HepG2 (cell line): ENCODE data around the gene RRBP1. TPM values are rescaled to one million over a fixed set of nuclear protein-coding genes. Genes with fewer than 3 reads are reported as not detected.

Experiments used
- BORCS8-MEF2B ChIP-seq: sonication (generic); formaldehyde crosslinking; IDR thresholded peaks from 2 replicates; pipeline ENCODE4 v1.8.0; 2022; ENCODE audit warnings: mild to moderate bottlenecking, missing genetic modification reagents
- CHCHD3 ChIP-seq: sonication (generic); formaldehyde crosslinking; IDR thresholded peaks from 2 replicates; pipeline ENCODE4 v1.8.0; 2022; ENCODE audit warnings: mild to moderate bottlenecking, missing genetic modification reagents, moderate library complexity
- EED ChIP-seq: sonication (generic); formaldehyde crosslinking; IDR thresholded peaks from 2 replicates; pipeline ENCODE4 v1.5.0; 2020; ENCODE audit warnings: mild to moderate bottlenecking, missing genetic modification reagents
- FOXA3 ChIP-seq: IDR thresholded peaks from 2 replicates; pipeline ENCODE4 v1.6.1; 2016; ENCODE audit warnings: missing genetic modification reagents, missing compliant biosample characterization
- GATAD1 ChIP-seq: IDR thresholded peaks from 2 replicates; pipeline ENCODE4 v1.6.1; 2016; ENCODE audit warnings: missing genetic modification reagents, missing compliant biosample characterization
- GATAD2A ChIP-seq: IDR thresholded peaks from 2 replicates; pipeline ENCODE4 v1.6.1; 2016
- MIXL1 ChIP-seq: IDR thresholded peaks from 2 replicates; pipeline ENCODE4 v1.6.1; 2016
- PRDM15 ChIP-seq: sonication (generic); formaldehyde crosslinking; IDR thresholded peaks from 2 replicates; pipeline ENCODE4 v1.4.0; 2020; ENCODE audit warnings: missing genetic modification reagents
- SETDB1 ChIP-seq: sonication (generic); formaldehyde crosslinking; IDR thresholded peaks from 2 replicates; pipeline ENCODE4 v1.5.1; 2020; ENCODE audit warnings: missing genetic modification reagents, mild to moderate bottlenecking, borderline replicate concordance
- SNAI1 ChIP-seq: sonication (generic); formaldehyde crosslinking; IDR thresholded peaks from 2 replicates; pipeline ENCODE4 v1.5.0; 2020; ENCODE audit warnings: mild to moderate bottlenecking, missing genetic modification reagents, borderline replicate concordance
- TCF7 ChIP-seq: sonication (generic); IDR thresholded peaks from 2 replicates; pipeline ENCODE4 v1.6.1; 2016; ENCODE audit warnings: antibody characterized with exemption, low read depth
- U2AF2 ChIP-seq: fragments of 200-400 bp; formaldehyde crosslinking; IDR thresholded peaks from 2 replicates; pipeline ENCODE4 v1.6.1; 2017; ENCODE audit warnings: low read depth, mild to moderate bottlenecking, low read length
- ZBTB42 ChIP-seq: sonication (generic); formaldehyde crosslinking; IDR thresholded peaks from 2 replicates; pipeline ENCODE4 v1.5.0; 2020; ENCODE audit warnings: mild to moderate bottlenecking, missing genetic modification reagents
- ZFY ChIP-seq: sonication (generic); formaldehyde crosslinking; IDR thresholded peaks from 2 replicates; pipeline ENCODE4 v1.4.0; 2020; ENCODE audit warnings: missing genetic modification reagents
- ZNF256 ChIP-seq: sonication (generic); formaldehyde crosslinking; conservative IDR thresholded peaks from 2 replicates; pipeline ENCODE4 v1.4.0; 2020; ENCODE audit warnings: missing genetic modification reagents
- ZNF280B ChIP-seq: sonication (generic); formaldehyde crosslinking; IDR thresholded peaks from 2 replicates; pipeline ENCODE4 v1.5.0; 2020; ENCODE audit warnings: missing genetic modification reagents, mild to moderate bottlenecking, borderline replicate concordance
- ZNF484 ChIP-seq: sonication (generic); formaldehyde crosslinking; IDR thresholded peaks from 2 replicates; pipeline ENCODE4 v1.5.1; 2020; ENCODE audit warnings: mild to moderate bottlenecking, low read depth, missing genetic modification reagents, borderline replicate concordance
- ZNF558 ChIP-seq: sonication (generic); formaldehyde crosslinking; IDR thresholded peaks from 2 replicates; pipeline ENCODE4 v1.9.0; 2022; ENCODE audit warnings: mild to moderate bottlenecking, missing genetic modification reagents, borderline replicate concordance
- ZNF570 ChIP-seq: sonication (generic); formaldehyde crosslinking; IDR thresholded peaks from 2 replicates; pipeline ENCODE4 v1.4.0; 2020; ENCODE audit warnings: mild to moderate bottlenecking, missing genetic modification reagents, borderline replicate concordance
- polyA plus RNA-seq, 8 experiments: library from polyadenylated mRNA; depleted of rRNA in 3 of 8; stranded (reverse) in 7 of 8; unstranded in 1 of 8; fragments of >200 nt; fragmentation: Illumina TruSeq in 4 of 8; extraction: Trizol in 4 of 8; gene quantifications; 2 replicates each; pipeline versions ENCODE4 v1.2.1 to v1.2.3, GENCODE V29; 2011 to 2016; ENCODE audit warnings: low read depth in 4 of 8, missing spikeins in 1 of 8, mixed read lengths in 1 of 8; ENCODE audit not compliant: insufficient read depth in 1 of 8
- total RNA-seq, 5 experiments: library from RNA; depleted of rRNA; stranded (reverse); fragments of >200 nt; fragmentation: Illumina TruSeq; extraction: Trizol; gene quantifications; 2 replicates each; pipeline ENCODE4 v1.2.3, GENCODE V29; 2016; ENCODE audit warnings: low read depth in 1 of 5
- TF ChIP-seq, protein P1 (sequence below): IDR thresholded peaks from 2 replicates; pipeline ENCODE4 v1.6.1; 2016; ENCODE audit warnings: missing genetic modification reagents, missing compliant biosample characterization
- TF ChIP-seq, protein P2 (sequence below): sonication (generic); formaldehyde crosslinking; IDR thresholded peaks from 2 replicates; pipeline ENCODE4 v1.4.0; 2020; ENCODE audit warnings: mild to moderate bottlenecking, missing genetic modification reagents, borderline replicate concordance
- TF ChIP-seq, protein P3 (sequence below): sonication (generic); formaldehyde crosslinking; IDR thresholded peaks from 2 replicates; pipeline ENCODE4 v1.5.0; 2020; ENCODE audit warnings: mild to moderate bottlenecking, missing genetic modification reagents

Gene RRBP1
- total and polyA plus RNA-seq, 2 of the 13 experiments (the other 11 are each of a cell fraction or from before 2014, with no cell fraction given), result 150 to 222 TPM

GRCh38 chr20:17611540-17612286 lies 70.3 kb downstream of the RRBP1 start (continued):
- TF ChIP-seq U2AF2 (no peak), EED (0 out of 2 replicates have a peak, but pooled peaks have one; percentile 20), TCF7 (no peak), FOXA3 (no peak), ZNF256 (CRISPR knock-in tag) (no peak), PRDM15 (CRISPR knock-in tag) (no peak), GATAD1 (CRISPR knock-in tag) (peak; percentile 8; the same call in 1 of the 2 replicates), GATAD2A (CRISPR knock-in tag) (no peak), CHCHD3 (peak; percentile 74; the same call in 1 of the 2 replicates), SNAI1 (CRISPR knock-in tag) (no peak), ZBTB42 (CRISPR knock-in tag) (no peak), ZNF484 (CRISPR knock-in tag) (no peak), ZNF558 (CRISPR knock-in tag) (no peak), BORCS8-MEF2B (CRISPR knock-in tag) (peak; percentile 55), MIXL1 (CRISPR knock-in tag) (no peak), ZFY (CRISPR knock-in tag) (no peak), ZNF280B (CRISPR knock-in tag) (0 out of 2 replicates have a peak, but pooled peaks have one; percentile 2), ZNF570 (no peak), SETDB1 (CRISPR knock-in tag) (no peak)
- TF ChIP-seq, protein P1, sequence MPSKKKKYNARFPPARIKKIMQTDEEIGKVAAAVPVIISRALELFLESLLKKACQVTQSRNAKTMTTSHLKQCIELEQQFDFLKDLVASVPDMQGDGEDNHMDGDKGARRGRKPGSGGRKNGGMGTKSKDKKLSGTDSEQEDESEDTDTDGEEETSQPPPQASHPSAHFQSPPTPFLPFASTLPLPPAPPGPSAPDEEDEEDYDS, result no peak
- TF ChIP-seq, protein P2, sequence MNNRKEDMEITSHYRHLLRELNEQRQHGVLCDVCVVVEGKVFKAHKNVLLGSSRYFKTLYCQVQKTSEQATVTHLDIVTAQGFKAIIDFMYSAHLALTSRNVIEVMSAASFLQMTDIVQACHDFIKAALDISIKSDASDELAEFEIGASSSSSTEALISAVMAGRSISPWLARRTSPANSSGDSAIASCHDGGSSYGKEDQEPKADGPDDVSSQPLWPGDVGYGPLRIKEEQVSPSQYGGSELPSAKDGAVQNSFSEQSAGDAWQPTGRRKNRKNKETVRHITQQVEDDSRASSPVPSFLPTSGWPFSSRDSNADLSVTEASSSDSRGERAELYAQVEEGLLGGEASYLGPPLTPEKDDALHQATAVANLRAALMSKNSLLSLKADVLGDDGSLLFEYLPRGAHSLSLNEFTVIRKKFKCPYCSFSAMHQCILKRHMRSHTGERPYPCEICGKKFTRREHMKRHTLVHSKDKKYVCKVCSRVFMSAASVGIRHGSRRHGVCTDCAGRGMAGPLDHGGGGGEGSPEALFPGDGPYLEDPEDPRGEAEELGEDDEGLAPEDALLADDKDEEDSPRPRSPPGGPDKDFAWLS (CRISPR knock-in tag), result no peak
- TF ChIP-seq, protein P3, sequence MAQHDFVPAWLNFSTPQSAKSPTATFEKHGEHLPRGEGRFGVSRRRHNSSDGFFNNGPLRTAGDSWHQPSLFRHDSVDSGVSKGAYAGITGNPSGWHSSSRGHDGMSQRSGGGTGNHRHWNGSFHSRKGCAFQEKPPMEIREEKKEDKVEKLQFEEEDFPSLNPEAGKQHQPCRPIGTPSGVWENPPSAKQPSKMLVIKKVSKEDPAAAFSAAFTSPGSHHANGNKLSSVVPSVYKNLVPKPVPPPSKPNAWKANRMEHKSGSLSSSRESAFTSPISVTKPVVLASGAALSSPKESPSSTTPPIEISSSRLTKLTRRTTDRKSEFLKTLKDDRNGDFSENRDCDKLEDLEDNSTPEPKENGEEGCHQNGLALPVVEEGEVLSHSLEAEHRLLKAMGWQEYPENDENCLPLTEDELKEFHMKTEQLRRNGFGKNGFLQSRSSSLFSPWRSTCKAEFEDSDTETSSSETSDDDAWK (CRISPR knock-in tag), result no peak
